Measurements from ENCODE around the gene TTC33.
"Not testable (repeated sequence)": the region's sequence is repeated elsewhere in the genome, so short reads cannot be mapped to it uniquely, and the experiment has no call there.

TTC33 gene

DNA sequence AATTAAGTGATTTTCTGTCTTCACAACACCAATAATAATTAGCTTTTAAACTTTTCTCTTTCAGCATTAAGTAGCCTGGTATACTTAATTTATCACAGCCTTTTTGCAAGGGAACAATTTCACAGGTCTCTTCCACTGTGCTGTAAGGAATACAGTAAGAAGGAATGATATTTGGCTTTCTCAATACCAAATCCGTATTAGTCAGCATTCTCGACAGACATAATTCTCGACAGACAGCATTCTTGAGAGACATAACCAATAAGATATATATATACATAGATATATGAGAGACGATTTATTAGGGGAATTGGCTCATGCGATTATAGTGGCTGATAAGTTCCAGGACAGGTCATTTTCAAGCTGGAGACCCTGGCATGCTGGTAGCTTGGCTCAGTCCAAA is 24.4 kb upstream of the TTC33 start:
- DNase-seq (ENCODE audit: low read depth in 2 of 2): no peak

DNA sequence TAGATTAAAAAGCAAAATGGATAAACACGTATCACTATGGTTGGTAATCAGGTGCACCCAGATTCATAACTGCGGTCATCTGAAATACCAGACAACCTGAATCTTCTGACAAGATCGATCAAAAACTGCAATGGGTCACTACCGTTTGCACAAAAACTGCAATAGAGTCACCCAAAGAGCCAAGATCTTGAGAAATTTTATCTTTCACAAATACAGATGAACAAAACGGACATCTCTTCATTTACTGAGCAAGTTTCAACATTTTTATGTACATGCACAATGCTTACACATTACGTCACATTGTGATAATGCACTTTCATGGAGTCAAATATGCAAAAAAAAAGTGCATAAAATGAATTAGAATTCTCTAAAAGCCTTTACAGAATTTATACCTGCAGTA is 23.8 kb upstream of the TTC33 start:
- DNase-seq (ENCODE audit: low read depth in 2 of 2): no peak

DNA sequence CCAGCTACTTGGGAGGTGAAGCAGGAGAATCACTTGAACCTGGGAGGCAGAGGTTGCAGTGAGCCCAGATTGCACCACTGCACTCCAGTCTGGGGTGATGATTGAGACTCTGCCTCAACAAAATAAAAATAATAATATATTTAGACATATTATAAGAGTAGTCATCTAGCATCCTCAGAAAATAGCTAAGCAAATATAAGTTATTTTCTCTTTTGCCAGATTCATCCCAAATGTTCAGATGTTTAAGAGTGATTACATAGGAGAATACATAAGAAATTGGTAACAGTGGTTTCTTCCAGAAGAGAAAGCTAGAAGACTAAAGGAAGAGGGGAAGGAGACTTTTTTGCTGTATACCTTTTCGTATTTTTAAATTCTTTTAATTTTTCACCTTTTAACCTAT is 22.4 kb upstream of the TTC33 start:
- no peak for DNase-seq (ENCODE audit: low read depth in 2 of 2)

DNA sequence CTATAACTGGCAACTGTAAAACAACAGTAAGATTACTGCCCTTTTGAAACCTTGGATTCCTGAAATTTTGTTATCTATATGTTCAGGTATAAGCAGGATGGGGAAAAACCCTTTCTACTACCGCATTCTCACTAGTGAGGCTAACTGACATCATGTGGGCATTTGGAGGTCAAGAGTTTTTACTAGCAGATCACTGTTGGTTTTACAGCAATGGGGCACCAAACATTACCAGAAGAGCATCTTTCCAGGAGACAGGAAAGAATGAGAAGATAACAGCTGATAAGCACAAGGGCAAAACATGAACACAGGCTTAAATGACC is 20.9 kb upstream of the TTC33 start:
- DNase-seq (ENCODE audit: low read depth in 2 of 2): no peak

DNA sequence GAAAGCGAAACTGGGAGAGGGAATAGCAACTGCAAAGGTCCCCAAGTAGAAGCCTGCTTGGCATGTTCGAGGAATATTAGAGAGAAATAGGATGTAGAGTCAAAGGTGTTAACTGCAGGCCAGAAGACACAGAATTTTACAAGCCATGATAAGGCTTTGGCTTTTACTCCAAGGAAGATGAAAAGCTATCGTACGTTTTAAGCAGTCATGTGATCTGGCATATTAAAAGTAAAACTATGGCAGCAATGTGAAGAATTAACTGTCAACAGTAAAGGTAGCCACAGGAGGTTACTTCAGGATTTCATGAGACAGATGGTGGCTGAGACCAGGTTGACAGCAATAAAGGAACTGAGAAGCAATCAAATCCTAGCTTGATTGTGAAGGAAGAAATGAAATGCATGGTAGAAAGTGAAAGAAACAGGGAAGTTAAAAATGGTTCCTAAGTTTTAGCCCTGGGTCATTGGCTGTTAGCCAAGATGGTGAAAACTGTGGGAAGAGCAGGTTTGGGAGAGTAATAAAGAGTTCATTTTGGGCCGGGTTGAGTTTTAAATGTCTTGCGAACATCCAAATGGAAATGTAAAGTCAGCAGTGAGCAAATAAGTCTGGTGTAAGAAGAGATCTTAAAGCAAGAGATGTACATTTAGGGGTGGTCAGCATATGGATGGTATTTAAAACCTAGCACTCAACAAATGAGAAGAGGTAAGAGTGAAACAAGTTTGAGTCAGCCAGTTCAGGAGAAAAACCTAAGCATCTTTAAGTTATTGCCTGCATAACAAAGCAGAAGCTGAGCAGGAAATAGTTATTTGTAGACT is 20.3 kb upstream of the TTC33 start:
- no peak for DNase-seq (ENCODE audit: low read depth in 2 of 2)

DNA sequence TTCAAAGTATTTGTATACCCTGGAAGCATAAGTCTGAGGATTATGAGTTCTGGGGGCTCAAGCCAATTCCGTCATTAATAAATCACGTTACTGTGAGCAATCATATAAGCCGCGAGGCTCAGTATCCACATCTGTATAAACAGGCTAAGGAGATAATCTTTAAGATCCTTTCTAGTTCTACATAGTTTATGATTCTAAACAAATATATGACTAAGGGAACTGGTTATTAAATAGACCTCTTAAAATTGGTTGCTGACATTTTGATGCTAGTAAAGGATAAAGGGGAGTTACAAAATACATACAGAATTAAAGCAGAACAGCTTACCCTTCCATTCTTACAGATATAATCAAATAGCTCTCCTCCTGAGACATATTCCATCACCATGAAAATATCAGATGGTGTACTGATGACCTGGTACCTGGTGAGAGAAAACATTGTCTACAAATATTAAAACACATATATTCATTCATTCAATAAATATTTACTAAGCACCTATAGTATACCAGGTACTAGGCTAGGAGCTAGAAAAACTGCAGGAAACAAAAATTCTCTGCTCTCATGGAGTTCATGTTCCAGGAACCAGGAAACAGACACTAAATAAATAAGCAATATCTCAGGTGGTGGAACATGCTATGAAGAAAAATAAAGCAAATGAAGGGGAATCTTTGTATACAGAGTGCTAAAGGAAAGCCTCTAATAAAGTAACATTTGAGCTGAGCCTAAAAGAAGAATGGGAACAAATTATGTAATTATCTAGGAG is 19.5 kb upstream of the TTC33 start:
- DNase-seq (ENCODE audit: low read depth in 2 of 2): no peak

DNA sequence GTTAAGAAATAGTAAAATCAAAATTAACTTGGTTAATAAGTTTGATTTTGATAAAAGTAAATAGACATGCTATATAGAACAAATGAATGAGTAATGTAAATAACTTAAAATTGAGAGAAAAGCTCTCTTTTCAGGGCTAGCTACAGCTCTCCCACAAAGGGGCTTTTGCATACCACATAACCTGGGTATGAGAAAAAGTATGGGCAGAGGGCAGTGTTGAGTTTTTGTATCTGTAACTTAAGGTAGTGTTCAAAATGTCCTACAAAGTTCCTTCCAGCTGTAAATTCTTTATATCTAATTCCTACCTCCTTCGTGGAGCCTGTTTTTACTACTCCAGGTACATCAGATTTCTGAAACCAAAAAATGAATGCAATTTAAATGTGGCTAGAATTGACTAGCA is 18.9 kb upstream of the TTC33 start:
- DNase-seq (ENCODE audit: low read depth in 2 of 2): no peak

DNA sequence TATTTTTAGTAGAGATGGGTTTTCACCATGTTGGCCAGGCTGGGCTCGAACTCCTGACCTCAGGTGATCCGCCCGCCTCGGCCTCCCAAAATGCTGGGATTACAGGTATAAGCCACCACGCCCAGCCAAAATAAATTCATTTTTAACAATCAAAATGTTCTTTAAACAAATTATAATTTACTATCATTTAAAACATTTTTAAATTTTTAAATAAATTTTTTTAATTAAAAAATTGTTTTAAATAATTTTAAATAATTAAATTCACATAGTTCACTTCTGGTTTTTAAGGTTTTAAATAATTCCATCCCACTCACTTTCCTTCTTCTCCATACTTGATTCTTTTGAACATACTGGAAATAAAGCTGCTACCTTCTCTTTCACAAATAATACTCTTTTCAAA is 15.0 kb upstream of the TTC33 start:
- no peak for DNase-seq (ENCODE audit: low read depth in 2 of 2)

DNA sequence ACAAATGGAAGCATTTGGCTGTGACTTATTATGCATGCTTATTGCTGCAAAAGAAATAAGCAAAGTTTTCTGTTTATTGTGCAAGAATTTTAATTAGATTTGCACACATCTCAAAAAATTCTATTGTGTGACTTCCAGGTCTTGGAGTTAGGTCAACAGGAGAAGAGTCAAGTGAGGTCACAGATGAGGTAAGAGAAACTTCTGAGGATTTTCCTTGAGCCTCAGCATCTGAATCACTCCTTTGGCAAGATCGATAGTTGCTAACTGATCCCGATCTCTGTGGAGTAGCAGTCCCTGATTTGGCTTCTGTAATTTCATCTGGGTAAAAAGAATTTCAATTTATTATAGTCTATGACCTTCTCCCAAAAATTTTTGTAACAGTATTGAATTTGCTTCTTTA is 6.9 kb upstream of the TTC33 start:
- no peak for DNase-seq (ENCODE audit: low read depth in 2 of 2)

DNA sequence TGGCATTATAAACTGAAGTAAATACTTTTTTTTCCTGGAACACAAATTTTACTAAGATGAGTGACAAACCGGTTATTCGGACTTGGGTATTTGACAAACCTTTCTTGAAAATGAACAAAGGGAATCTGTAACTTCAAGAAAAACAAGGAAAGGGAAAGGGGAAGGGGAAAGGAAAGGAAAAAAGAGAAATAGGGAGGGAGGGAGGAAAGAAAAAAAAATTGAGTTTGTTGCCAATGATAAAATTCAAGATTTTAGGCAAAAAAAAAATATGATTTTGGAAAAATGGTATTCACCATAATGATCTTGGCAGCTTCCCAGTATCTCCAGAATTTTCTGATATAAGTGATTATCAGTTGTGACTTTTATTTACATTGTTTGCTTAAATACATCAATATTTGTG is 1.6 kb upstream of the TTC33 start:
- DNase-seq (ENCODE audit: low read depth in 2 of 2): no peak

DNA sequence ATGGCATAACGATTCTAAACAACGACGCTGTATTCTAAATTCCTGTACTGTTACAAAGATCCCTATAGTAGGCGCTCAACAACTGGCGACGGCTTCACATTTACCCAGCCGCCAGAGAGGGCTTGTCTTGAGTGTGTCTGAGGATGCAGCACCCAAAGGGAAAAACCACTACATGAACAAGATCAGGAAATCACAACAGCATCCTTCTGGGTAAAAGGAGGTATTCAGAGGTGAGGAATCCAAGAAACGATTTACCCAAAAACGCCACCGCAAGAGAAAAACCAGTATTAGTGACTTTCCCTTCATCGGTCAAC is 711 bp downstream of the TTC33 start:
- peak; percentile 29 to 43 for DNase-seq (ENCODE audit: low read depth in 2 of 2)

DNA sequence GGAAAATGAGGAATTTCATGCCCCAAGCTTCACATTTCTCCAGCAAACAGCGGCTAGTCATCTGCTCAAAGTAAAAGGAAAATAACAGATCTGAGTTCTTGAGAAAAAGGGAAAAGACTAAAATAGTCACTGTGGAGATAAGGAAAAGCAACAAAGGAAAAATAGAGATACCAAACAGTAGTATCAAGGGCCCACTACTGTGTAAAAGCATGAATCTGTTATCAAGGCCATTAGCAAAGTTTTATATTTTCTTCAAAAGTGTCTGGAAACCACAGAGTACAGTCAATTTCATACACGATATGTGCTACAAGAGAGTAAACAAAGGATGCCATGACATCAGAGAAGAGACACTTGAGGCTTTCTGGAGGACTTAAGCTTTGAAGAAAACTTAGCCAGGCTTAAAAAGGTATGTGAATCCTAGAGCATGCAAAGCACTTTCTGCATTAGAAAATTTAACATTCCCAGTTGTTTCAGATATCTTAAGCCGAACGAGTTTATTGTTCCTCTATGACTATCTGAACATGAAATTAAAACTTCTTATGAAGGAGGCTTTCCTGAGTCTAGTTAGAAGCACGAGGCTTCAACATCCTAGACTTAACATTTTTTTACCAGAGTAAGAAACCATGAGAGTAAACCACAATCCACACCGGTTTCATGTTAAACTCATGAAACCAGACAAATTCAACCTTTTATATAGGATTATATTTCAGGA is 1.2 kb downstream of the TTC33 start:
- no peak for DNase-seq (ENCODE audit: low read depth in 2 of 2)

DNA sequence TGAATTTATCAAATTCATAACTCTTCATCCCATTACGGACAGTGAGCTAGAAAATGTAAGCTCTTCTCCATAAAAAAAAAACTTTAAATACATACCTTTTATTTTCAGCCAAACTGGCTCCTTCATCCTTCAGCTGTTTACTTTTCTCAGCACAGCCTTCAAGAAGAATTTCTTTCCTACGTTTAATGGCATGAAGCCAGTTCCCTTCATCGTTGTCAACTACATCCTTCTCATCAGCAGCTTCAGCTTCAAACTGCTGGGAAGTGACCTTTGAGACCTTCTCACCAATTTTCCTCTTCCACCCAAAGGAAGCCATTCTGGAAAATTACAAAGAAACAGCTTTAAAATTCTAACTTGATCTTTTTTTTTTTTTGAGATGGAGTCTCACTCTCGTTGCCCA is 9.1 kb downstream of the TTC33 start:
- no peak for DNase-seq (ENCODE audit: low read depth in 2 of 2)

DNA sequence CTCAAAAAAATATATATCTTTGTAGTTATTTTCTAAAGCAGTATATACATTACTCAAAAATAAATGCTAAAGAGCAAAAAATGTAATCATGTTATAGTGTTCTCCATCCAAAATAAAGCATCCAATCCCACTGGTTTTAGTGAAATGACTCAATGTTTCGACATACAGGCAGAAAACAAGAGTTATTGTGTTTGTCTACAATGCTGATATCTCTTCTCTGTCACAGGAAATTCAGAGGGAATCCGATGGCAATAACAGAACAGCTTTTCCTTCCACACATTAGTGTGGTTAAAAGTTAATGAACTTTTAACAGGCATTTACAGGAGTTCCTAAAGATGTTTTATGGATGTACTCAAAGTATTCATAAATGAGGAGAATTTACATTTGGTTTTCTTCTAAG is 12.0 kb downstream of the TTC33 start:
- no peak for DNase-seq (ENCODE audit: low read depth in 2 of 2)

DNA sequence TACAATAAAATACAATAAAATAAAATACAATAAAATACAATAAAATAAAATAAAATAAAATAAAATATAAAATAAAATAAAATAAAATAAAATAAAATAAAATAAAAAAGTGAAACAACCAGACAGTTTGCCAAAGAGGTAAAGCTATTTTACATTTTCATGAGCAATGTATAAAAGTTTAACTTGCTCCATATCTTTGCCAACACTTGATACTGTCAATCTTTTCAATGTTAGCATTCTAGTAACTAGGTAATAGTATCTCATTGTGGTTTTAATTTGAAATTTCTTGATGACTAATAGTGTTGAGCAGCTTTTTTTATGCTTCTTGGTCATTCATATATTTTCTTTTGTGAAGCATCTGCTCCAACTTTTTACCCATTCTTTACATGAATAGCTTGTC is 17.3 kb downstream of the TTC33 start:
- no peak for DNase-seq (ENCODE audit: low read depth in 2 of 2)

DNA sequence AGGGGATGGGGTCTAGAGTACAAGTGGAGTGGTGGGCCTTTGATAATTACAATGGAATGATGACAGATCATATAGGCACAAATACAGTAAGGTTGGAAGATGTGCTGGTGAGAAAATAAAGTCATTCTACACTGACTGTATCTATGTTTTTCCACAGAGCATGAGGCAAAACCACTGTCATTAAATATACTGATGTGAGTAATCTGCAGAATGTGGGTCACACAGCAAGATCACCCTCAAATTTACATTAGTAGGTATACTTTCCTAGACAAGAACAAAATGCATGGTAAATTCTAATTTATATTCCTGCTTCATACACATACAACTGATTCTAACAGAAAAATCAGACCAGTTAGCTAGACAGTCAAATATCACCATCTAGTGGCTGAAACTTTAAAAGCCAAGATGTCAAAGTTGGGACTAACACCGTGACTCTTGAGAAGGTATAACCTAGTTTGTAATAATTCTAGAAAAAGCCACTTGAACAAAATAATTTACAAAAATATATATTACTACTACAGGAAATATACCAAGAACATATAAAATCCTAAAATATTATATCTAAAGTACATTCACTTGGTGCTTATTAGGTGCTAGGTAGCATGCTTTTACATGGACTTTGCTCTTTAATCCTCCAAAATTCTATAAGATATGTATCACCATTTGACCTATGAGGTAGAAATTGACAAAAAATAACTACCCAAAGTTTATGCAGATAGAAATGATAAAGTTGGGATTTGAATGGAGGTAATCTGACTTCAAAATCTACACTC is 19.5 kb downstream of the TTC33 start:
- no peak for DNase-seq (ENCODE audit: low read depth in 2 of 2)

DNA sequence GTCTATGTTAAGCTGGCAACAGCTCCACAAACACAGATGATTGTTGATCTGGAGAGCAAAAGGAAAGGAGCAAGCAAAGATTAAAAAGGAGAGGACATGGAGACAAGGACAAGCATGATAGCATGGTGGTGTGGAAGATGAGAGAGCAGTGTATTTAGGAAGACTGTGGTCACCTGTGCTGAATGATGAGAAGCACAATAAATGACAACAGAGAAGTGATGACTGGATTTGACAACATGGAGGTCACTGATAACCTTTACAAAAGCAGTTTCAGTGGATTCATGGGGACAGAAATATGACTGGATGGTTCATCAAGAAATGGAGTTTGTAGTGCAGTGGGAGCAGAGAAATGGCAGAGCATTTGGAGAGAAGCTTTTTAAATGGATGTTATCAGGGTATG is 20.2 kb downstream of the TTC33 start:
- no peak for DNase-seq (ENCODE audit: low read depth in 2 of 2)

DNA sequence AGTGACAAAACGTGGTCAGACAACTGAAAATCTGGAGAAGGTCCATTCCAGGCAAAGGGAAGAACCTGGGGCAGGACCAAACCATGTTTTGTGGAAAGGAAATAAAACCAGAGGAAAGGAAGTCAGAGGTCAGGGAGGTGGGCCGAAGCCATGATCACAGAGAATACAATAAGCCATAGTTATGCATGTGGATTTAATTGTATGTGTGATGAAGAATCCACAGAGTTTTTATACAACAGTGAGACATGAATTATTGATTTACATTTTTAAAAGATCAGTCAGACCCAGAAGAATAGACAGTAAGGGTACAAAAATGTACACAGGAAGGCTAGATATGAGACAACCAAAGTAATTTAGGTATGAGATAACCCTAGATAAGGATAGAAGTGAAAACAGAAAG is 20.8 kb downstream of the TTC33 start:
- no peak for DNase-seq (ENCODE audit: low read depth in 2 of 2)

DNA sequence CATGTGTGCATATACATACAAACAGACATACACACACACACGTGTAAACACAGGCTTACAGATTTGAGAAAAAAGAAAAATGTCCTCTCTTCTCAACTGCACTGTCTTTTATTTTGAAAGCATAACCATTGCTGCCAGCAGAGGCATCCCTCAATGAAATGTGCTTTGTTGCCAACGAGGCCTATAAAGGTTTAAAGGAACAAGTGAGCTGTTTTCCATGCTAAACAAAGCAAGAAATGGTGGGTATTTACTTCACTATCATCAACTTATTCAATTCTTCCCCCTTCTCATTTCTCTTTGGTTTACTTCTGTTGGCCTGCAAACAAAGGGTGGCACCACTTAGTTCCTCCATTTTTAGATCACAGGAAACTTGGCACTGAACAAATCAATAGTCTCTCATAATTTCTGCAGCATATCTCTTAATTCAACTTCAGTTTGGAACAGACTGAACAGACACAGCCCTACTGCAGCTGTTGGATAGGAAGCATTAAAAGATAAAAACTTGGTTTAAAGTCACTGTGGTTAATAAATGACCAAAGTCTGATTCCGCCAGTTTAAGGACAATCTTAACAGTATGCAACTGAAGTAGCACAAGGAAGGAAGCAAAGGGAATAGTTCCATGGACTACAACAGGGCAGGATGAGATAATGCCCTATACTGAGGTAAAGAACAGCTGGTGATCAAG is 21.7 kb downstream of the TTC33 start:
- DNase-seq (ENCODE audit: low read depth in 2 of 2): no peak

DNA sequence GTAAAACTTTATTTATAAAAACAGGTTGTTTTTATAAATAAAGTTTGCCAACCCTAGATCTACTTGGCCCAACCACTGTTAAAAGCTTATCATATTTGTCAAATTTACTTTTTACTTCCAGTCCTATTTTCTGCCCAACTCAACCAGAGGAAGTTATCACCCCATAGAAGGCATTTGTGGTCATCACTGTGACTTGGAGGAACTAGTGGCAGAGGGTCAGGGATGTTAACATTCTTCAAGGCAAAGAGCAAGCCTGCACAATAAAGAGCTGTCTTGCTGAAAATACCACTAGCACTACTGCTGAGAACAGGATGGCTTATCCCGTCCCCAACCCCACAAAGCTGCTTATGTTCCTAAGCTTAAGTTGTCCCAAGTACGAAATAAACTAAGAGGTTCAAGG is 22.3 kb downstream of the TTC33 start:
- DNase-seq (ENCODE audit: low read depth in 2 of 2): no peak

DNA sequence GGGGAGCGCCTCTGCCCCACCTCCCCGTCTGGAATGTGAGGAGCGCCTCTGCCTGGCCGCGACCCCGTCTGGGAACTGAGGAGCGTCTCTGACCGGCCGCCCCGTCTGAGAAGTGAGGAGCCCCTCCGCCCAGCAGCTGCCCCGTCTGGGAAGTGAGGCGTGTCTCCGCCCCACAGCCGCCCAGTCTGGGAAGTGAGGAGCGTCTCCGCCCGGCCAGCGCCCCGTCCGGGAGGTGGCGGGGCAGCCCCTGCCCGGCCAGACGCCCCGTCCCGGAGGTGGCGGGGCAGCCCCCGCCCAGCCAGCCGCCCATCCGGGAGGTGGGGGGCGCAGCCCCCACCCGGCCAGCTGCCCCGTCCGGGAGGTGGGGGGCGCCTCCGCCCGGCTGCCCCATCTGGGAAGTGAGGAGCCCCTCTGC is 33.3 kb downstream of the TTC33 start:
- DNase-seq (ENCODE audit: low read depth in 2 of 2): not testable (repeated sequence)

DNA sequence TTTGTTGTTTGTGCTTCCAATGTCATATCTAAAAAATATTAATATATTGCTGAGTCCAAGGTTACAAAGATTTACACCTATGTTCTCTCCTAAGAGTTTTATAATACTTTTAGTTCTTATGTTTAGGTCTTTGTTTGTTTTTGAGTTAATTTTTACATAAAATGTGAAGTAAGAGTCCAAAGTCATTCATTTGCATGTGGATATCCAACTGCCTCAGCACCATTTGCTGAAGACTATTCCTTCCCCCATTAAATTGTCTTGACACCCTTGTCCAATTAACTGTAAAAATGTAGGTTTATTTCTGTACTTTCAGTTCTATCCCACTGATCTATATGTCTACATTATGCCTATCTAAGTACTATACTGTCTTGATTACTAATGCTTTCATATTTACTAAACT is 35.7 kb downstream of the TTC33 start:
- DNase-seq (ENCODE audit: low read depth in 2 of 2): no peak

Data from stimulated activated CD8-positive, alpha-beta memory T cell treated with anti-CD3 and anti-CD28 coated beads, Interleukin-2, amount 100 ng/mL, for 1 hour (primary cell).